NCI-H146 treated with DMSO at 0.1 percent for 48 hours (cell line): Measurements from ENCODE around the gene CHN2.

Experiments used
- DNase-seq: peaks from one replicate; lab custom pipeline; 2025; ENCODE audit not compliant: unreplicated experiment; lab: John Stamatoyannopoulos, UW

The CHN2 gene

GRCh38 chr7:29386196-29386765, 191.7 kb downstream of the CHN2 start:
- peak; percentile 90 for DNase-seq

DNA sequence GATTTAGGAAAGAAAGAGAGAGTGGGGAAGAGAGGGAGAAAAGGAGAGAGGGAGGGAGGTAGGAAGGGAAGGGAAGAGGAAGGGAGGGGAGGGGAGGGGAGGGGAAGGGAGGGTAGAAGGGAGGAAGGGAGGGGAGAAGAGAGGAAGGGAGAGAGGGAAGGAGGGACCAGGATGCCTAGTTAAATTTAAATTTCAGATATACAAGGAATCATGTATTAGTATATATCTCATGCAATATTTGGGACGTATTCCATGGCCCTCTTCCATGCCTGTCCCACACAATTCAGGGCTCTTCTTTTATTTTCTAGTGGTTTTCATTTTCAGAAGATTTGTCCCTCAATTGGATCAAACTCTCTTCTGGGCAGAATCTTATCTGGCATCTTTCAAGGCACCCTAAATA, 196.7 kb downstream of the CHN2 start:
- no peak for DNase-seq

- no peak for DNase-seq
Measured at GRCh38 chr7:29394321-29394720, 199.7 kb downstream of the CHN2 start.

DNA sequence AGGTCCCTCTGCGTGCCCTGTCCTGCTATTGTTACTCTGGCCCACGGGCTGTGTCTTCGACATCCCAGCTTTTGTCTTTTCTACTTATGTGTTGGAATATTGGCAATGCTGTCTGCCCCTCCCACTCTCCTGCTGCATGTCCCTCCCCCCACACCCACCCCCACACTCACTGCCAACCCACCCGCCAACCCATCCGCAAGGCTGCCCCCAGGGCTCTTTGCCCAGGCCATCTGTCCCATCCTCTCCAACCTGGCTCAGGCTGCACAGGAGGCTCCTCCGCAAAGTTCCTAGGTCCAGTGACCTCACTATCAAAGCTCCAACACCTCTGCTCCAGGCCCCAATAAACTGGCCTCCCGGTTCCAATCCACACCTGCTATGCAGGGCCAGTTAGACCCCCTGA, 202.0 kb downstream of the CHN2 start:
- DNase-seq = no peak

- DNase-seq = peak; percentile 49
Measured at GRCh38 chr7:29397398-29397797, 202.8 kb downstream of the CHN2 start.

DNA sequence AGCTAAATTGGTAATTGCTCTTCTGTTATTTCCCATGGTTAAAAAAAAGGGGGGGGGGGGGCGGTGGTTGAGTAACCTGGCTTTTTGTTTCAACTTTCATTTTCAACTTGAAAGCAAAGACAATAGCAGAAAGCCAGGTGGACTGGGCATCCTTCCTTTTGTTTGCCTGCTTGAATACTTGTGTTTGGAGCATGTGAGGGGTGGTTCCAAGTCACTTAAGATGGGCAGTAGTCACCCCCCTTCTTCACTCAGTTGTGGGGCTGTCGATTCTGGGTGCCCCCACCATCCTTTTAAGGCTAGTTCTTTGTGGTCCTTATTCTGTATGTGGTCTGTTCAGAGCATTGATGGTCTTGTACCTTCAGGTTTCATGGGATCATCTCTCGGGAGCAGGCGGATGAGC, 203.4 kb downstream of the CHN2 start:
- peak; percentile 49 for DNase-seq

DNA sequence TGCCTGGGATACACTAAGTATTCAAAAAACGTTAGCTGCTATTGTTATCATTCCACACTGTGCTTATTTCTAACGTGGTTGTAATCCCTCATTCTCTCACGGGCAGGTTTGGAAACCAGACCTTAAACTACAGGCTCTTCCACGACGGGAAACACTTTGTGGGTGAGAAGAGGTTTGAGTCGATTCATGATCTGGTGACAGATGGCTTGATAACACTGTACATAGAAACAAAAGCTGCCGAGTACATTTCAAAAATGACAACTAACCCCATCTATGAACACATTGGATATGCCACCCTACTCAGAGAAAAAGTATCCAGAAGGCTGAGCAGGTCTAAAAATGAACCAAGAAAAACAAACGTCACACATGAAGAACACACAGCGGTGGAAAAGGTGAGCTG, 205.9 kb downstream of the CHN2 start:
- no peak for DNase-seq

GRCh38 chr7:29401769-29402168, 207.2 kb downstream of the CHN2 start:
- no peak for DNase-seq

DNA sequence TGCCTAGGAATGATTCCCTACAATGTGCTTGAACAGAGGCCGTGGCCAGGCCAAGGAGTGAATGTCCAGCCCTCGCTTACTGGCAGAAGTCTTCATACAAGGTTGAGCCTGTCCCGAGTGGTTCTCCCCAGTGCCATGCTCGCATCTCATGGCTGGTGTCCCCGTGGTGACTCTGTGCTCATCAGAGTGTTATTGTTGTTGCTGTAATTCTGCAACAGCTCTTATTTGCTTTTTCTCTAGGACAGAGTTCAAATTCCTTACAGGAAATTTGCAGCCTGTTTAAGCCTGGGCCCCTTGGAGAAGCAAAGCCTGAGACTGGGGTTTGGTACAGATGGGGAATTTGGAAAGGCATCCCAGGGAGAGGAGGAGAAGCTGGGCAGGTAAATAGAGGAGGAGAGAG, 211.3 kb downstream of the CHN2 start:
- DNase-seq = no peak

DNA sequence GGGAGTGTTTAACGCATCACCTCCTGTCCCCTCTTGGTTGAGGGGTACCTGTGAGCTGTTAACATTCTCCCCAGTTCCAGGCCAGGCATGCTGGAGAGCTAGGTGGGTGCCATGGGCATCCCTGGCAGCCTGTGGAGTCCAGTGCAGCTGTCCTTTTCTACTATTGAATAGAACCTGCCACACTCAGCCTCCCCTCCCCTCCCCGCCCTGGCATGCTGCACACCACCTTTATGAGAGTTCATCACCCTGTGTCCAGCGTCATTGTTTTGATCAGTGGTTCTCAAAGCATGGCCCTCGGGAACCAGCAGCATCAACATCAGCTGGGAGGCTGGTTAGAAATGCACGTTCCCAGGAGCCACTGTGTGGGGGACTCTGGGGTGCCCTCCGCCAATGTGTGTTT, 211.8 kb downstream of the CHN2 start:
- DNase-seq = no peak

DNA sequence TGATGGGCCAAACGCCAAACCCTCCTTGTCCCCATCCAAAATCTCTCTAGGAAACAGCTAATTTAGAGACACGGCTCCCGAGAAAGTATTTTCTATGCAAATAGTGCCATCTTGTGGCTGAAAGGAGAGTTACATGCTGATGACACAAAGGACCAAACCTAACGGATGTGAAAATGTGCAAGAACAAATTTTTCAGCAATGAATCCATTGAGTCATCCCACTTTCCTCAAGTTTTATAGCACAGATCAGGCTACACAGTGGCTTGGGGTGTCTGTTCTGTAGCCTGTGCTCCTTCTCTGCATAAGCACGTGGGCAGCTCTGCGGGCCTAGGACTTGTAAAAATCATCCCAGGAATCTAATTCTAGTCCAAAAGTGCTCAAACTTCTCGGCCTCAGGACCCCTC, 214.3 kb downstream of the CHN2 start:
- DNase-seq = peak; percentile 38

GRCh38 chr7:29410996-29411395, 216.4 kb downstream of the CHN2 start:
- no peak for DNase-seq

DNA sequence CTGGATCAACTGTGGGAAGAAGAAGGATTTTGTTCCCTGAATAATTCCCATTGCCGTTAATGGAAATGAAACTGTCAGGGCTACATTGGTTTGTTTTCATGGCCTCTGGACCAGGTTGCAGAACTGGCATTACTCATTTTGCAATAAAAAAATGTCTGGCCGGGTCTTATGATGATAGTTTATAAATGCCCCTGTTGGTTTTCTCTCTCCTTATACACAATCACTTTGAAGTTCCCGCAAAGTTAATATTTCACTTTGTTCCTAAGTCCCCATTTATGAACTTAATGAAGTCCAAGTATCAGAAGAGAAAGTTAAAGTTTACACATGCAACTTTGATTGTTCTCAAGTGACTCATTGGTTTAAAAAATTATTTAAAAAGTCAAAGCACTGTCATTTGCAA, 218.3 kb downstream of the CHN2 start:
- no peak for DNase-seq

DNA sequence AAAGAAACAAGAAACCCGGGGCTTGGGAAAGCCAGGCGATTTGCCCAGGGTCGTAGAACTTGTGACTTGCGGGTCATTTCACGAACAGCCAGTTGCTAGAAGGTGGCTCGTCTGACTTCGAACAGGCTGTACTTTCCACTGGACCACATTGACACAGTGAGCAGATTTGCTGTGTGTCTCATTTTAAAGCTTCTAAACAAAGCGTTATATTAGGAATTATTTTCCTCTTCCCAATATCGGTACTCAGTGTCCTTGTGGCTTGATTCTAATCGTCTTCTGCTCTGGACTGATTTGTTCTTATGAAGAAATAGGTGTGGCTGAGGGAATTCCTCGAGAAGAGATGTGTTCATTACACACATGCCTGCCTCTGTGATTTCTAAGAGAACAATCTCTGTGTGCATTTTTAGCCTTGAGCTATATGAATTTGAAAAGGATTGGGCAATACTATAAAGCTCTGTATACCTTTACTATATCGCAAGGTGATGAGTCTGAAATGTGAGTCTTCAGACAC, 219.1 kb downstream of the CHN2 start:
- no peak for DNase-seq

GRCh38 chr7:29414216-29414615, 219.6 kb downstream of the CHN2 start:
- DNase-seq = no peak

GRCh38 chr7:29415215-29415614, 220.6 kb downstream of the CHN2 start:
- DNase-seq = no peak

DNA sequence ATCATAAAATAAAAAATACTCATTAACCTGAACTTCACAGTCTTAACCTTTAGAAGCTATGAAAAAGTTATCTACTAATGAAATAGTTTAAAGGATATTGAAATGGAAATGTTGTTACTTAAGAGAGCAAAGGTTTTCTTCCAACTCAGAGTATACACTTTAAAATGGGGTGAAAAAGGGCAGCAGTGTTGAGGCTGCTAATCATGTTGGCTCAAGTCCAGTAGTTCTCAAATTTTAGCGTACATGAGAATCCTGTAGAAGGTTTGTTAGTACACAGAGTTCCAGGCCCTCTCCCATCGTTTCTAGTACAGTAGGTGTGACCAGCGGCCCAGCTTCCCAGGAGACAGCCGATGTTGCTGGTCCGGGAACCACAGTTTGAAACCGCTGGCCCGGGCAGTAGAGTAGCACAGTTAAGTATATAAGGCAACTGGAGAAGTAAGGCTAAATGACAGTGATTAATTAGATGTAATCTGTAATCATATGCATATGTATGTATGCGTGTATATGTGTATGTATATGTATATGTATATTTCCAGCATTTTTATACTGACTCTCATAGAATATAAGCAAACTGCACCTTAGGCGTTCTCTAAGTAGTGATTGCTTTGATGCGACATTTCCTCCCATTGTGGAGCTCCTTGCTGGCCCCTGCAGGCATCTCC, 221.8 kb downstream of the CHN2 start:
- DNase-seq = no peak

DNA sequence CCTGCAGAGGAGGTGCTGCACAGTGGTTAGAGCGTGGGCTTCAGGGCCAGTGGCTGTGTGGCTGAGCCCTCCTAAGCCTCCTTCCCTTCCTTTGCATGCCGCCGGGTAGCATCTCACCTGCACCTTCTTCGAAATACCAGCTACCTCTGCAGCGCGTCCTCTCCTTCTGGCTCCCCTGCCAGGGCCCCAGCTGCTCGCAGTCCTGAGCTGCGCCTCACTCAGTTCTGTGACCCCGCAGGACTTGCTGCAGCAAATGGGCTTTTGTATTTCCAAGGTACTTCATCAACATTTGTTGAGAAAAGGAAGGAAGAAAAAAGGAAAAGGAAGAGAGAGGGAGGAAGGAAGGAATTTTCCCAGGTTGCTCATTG, 222.3 kb downstream of the CHN2 start:
- no peak for DNase-seq

GRCh38 chr7:29418056-29418455, 223.5 kb downstream of the CHN2 start:
- no peak for DNase-seq

- DNase-seq = no peak
Measured at GRCh38 chr7:29418651-29419050, 224.1 kb downstream of the CHN2 start.

DNA sequence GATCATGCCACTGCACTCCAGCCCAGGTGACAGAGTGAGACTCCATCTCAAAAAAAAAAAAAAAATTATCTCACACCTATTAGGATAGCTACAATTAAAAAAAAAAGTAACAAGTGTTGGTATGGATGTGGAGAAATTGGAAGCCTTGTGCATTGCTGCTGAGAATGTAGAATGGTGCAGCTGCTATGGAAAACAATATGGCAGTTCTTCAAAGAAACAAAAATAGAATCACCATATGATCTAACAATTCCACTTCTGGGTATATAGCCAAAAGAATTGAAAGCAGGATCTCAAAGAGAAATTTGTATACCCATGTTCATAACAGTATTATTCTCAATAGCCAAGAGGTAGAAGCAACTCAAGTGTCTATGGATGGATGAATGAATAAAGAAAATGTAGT, 225.4 kb downstream of the CHN2 start:
- no peak for DNase-seq

GRCh38 chr7:29421010-29421956, 226.7 kb downstream of the CHN2 start:
- no peak for DNase-seq
